GM21515 (cell line): Measurements from ENCODE around the gene TRPV2.
A peak's percentile ranks its signal among the peaks of the same experiment; 100 is the strongest.
"Not testable (repeated sequence)": the region's sequence is repeated elsewhere in the genome, so short reads cannot be mapped to it uniquely, and the experiment has no call there.

Source experiments
- ATAC-seq: cut with Tn5 transposase; IDR thresholded peaks from one replicate; pipeline ENCODE4 v1.9.1; 2021; ENCODE audit not compliant: unreplicated experiment

TRPV2 gene, protein sequence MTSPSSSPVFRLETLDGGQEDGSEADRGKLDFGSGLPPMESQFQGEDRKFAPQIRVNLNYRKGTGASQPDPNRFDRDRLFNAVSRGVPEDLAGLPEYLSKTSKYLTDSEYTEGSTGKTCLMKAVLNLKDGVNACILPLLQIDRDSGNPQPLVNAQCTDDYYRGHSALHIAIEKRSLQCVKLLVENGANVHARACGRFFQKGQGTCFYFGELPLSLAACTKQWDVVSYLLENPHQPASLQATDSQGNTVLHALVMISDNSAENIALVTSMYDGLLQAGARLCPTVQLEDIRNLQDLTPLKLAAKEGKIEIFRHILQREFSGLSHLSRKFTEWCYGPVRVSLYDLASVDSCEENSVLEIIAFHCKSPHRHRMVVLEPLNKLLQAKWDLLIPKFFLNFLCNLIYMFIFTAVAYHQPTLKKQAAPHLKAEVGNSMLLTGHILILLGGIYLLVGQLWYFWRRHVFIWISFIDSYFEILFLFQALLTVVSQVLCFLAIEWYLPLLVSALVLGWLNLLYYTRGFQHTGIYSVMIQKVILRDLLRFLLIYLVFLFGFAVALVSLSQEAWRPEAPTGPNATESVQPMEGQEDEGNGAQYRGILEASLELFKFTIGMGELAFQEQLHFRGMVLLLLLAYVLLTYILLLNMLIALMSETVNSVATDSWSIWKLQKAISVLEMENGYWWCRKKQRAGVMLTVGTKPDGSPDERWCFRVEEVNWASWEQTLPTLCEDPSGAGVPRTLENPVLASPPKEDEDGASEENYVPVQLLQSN

DNA sequence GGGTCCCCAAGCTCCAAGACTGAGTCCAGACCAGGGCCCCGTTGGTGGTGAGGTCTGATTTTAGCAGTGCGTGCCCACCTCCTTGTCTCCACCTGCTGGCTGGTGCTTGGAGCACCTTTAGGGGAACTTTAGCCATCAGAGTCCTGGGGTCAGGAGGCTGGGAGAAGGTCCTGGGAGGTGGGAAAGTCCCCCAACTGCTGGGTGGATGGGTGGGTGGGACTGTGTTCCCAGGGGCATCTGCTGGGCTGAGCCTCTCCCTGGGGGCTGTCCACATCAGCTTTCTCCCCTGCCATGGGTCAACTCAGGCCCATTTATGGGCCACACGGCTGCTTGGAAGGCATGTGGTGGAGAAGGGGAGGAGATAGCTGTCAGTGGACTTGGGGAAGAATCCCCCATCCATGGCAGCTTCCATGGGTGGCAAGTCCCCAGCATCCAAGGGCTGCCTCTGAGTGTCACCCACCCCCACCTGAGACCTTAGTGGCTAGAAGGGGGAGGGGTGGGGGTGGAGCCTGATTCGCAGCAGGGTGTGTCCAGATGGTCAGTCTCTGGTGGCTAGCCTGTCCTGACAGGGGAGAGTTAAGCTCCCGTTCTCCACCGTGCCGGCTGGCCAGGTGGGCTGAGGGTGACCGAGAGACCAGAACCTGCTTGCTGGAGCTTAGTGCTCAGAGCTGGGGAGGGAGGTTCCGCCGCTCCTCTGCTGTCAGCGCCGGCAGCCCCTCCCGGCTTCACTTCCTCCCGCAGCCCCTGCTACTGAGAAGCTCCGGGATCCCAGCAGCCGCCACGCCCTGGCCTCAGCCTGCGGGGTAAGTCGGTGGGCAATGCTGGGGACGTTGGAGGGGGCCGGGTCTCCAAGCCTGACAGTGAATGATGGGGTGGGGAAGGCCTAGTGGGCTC lies at the start of gene TRPV2:
Gene TRPV2, plus strand, starts transcription at position 541 of the 894 bp plus-strand sequence. CDS start 2,098 bp downstream, outside the sequence.
- no peak for ATAC-seq

DNA sequence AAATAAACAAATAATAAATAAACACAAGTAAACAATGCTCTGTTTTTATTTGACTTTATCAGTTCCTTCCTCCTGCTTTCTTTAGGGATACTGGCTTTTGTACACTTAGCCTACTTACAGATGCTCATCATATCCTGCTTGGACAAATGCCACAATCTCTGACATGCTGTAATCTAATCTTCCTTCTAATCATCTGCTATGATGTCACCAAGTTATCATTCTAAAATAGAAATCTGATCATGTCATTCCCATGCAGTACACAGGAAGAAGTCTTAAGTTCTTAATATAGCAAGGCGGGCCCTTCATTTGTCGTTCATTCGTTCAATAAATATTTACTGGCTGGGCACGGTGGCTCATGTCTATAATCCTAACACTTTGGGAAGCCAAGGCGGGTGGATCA lies 43.6 kb upstream of the TRPV2 start:
- ATAC-seq = no peak

DNA sequence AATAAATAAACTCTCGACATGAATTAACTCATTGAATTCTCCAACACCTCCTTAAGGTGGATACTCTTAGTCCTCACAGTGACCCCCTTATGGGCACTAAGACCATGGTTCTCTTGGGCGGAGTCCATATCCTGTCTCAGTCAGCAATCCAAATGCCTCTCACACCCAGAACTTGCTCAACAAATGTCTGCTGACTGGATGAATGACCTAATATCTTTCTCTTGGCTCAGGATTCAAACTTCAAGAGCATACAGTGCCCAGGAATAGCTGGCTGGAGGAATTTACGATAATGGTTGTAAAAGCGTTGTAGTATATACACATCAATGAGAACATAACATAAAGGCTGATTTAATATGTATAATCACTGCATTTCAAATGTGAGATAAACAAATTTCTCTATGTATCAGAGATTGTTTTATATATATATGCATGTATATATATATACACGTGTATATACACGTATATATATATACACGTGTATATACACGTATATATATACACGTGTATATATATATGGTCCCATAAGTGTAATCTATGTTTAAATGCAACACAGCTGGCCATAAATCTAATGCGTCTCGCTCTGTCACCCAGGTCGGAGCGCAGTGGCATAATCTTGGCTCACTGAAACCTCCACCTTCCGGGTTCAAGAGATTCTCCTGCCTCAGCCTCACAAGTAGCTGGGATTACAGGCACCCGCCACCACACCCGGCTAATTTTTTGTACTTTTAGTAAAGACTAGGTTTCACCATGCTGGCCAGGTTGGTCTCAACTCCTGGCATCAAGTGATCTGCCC lies 41.0 kb upstream of the TRPV2 start:
- no peak for ATAC-seq

DNA sequence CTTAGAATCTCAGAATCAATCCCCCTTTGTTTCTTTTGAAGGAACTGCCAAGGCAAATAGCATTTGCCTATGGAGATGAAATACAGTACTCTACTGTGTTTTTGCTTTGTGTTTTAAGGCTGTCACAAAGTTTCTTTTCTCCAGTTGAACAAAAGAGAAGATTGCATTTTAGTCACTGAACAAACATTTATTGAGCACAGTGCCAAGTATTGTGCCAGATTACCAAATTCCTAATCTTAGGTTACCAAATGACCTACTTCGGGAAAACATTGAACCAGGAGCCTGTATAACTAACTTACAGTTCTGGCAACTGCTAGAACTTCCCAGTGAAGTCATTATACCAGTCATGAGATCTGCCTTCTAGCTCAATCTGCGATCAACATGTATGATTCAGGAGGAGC lies 37.4 kb upstream of the TRPV2 start:
- ATAC-seq = no peak

DNA sequence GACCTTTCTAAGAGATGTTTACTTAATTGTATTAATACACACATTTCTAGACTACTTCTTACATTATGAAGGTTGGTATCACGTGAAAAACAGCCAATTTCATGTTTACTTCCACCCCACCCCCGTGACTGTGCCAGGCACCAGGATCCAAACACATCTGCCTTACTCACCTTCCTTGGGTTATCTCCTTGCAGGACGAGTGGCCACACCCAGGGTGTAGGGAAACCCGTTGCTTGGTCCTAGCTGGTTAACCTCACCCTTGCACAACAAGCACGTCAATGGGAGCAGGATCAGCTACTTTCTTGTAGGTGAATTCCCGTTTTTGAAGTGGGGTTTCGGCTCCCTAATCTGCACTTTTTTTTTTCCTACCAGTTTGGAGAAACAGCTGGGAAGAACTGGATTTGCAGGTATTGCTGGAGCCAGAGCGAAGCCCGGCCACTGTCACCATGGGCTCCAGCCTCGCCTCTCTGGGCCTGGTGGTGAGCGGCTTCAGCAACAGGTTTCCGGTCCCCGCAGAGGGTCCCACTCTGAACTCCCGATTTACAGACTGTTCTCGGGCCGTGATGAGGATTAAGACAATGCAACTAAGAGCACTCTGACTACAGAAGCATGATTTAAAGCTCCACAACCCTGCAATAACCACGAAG lies 36.6 kb upstream of the TRPV2 start:
- no peak for ATAC-seq

DNA sequence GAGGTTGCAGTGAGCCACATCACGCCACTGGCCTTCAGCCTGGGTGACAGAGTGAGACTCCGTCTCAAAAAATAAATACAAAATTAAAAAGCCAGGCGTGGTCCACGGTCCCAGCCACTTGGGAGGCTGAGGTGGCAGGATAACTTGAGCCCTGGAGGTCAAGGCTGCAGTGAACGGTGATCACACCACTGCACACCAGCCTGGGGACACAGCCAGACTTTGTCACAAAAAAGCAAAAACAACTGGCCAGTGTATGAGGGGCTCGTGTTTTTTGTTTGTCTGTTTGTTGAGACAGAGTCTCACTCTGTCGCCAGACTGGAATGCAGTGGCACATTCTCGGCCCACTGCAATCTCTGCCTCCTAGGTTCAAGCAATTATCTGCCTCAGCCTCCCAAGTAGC lies 35.7 kb upstream of the TRPV2 start:
- no peak for ATAC-seq

DNA sequence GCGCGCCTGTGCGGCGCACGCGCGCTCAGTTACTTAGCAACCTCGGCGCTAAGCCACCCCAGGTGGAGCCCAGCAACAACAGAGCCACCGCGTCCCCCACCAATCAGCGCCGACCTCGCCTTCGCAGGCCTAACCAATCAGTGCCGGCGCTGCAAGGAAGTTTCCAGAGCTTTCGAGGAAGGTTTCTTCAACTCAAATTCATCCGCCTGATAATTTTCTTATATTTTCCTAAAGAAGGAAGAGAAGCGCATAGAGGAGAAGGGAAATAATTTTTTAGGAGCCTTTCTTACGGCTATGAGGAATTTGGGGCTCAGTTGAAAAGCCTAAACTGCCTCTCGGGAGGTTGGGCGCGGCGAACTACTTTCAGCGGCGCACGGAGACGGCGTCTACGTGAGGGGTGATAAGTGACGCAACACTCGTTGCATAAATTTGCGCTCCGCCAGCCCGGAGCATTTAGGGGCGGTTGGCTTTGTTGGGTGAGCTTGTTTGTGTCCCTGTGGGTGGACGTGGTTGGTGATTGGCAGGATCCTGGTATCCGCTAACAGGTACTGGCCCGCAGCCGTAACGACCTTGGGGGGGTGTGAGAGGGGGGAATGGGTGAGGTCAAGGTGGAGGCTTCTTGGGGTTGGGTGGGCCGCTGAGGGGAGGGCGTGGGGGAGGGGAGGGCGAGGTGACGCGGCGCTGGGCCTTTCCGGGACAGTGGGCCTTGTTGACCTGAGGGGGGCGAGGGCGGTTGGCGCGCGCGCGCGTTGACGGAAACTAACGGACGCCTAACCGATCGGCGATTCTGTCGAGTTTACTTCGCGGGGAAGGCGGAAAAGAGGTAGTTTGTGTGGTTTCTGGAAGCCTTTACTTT lies 34.5 kb upstream of the TRPV2 start, which contains the start of gene UBB:
Gene UBB, plus strand, starts transcription at position 452 of the 856 bp plus-strand sequence. CDS start 817 bp downstream, outside the sequence.
- ATAC-seq = peak; percentile 92

DNA sequence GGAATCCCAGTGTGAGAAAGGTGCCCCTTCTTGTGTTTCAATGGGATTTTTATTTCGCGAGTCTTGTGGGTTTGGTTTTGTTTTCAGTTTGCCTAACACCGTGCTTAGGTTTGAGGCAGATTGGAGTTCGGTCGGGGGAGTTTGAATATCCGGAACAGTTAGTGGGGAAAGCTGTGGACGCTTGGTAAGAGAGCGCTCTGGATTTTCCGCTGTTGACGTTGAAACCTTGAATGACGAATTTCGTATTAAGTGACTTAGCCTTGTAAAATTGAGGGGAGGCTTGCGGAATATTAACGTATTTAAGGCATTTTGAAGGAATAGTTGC lies 33.9 kb upstream of the TRPV2 start:
- peak; percentile 4 for ATAC-seq

DNA sequence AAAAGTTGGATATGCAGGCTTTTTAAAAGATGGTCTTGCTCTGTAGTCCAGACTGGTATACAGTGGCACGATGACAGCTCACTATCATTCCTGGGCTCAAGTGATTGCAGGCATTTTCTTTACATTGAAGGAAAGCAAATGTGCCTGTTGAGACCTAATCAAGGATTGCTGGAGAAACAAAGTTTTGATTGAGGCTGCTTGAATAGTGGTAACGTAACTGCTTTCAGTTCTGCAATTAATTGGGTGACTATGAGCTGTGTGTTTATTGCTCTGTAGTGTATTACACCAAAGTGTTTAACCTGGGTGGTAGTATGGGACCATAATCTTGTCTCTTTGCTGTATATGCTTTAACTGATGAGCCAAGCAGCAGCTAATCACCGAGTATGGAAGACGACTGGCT lies 32.2 kb upstream of the TRPV2 start:
- no peak for ATAC-seq

DNA sequence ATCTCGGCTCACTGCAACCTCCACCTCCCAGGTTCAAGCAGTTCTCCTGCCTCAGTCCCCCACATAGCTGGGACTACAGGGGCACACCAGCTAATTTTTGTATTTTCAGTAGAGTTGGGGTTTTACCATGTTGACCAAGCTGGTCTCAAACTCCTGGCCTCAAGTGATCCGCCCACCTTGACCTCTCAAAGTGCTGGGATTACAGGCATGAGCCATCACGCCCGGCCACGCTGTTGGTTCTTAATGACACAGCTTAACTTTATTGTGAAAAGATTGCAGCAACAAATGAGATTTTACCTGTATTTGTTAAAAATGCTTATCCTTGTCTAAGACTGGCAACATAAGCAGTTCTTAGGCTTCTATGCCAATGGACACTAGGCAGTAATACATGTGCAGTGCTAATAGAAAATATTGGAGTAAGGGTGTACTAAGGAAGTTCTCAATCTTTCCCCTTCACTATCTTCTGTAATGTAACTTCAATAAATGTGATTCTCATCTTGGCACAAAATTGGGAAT lies 31.5 kb upstream of the TRPV2 start:
- ATAC-seq = no peak

DNA sequence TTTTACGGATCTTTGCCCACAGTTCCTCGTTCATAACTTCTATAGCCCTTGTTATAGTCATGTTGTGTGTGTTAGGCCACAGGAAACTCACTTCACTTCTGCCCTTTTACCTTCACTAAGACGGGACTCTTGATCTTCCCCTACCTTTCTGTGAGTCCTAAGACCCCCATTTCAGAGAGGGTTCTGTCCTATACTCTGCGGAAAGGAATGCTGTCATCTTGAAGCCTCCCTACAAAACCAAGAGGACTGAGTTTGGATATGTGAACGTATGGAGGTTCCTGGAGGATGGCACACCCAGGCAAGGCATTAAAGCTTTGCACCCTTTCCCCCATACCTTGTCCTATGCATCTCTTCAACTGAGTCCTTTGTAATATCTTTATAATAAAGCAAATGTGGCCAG lies 30.8 kb upstream of the TRPV2 start:
- no peak for ATAC-seq

DNA sequence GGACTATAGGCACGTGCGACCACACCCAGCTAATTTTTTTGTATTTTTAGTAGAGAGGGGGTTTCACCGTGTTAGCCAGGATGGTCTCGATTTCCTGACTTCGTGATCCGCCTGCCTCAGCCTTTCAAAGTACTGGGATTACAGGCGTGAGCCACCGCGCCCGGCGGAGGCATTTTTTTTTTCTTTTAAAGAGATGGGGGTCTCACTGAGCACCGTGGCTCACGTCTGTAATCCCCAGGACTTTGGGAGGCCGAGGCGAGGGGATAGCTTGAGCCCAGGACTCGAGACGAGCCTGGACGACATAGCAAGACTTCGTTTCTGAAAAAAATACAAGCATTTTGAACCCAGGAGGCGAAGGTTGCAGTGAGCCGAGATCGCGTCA lies 29.3 kb upstream of the TRPV2 start:
- ATAC-seq = not testable (repeated sequence)

DNA sequence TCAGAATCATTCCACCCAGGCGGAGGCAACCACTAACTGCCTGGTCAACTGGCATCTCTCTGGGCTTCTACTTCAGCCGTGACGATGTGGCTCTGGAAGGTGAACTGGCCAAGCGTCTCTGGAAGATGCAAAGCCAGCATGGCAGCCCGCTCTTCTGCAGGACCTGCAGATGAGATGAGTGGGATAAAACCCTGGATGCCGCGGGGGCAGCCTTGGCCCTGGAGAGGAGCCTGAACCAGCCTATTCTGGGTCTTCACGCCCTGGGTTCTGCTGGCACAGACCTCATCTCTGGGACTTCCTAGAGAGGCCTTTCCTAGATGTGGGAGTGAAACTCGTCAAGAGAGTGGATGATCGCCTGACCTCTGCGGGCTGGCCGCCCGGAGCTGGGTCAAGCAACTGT lies 23.9 kb upstream of the TRPV2 start:
- no peak for ATAC-seq

DNA sequence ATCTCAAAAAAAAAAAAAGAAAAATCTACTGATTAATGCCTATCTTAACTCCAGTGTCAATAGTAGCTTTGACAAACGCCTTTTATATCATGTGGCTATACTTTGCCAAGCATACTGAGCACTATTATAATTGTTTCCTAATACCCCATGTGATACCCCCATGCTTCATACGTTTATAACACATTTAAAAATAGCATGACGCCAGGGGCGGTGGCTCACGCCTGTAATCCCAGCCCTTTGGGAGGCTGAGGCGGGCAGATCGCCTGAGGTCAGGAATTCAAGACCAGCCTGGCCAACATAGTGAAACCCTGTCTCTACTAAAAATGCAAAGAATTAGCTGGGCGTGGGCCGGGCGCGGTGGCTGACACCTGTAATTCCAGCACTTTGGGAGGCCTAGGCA lies 22.9 kb upstream of the TRPV2 start:
- ATAC-seq = not testable (repeated sequence)

DNA sequence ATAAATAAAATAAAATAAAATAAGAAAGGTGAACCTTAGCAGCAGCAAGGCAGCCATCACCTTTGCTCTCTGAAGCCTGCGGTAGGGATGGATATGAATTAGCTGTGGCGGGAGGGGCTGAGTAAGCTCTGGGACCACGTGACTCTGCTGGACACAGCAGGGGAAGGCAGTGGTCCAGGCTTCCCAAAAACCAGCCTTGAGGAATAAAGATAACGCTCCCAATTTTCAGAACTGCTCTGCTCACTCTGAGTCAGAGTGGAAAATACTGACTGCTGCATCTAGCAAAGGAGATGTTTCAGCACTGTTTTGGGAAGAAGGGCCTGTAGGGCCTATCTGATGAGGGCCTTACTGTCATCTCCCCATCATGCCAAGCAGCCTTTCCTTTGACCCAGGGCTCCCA lies 19.5 kb upstream of the TRPV2 start:
- ATAC-seq = not testable (repeated sequence)

DNA sequence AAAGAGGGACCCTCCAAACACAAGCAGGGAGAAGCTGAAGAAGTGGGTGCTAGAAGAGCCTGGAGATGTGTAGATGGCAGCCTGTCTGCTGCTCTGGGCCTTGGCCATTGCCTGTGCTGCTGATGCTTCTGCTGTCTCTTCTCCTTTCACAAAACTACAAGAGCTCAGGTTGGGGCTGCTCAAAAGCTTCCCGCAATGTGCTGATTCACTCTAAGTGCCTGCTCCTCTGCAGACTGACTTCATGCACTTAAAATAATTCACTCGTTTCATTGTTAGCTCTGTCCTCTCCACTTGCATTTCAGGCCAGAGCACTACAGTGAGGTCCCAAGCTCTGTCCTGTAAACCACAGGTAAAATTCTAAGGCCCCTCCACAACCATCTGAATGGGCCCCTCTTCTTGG lies 18.7 kb upstream of the TRPV2 start:
- not testable (repeated sequence) for ATAC-seq

DNA sequence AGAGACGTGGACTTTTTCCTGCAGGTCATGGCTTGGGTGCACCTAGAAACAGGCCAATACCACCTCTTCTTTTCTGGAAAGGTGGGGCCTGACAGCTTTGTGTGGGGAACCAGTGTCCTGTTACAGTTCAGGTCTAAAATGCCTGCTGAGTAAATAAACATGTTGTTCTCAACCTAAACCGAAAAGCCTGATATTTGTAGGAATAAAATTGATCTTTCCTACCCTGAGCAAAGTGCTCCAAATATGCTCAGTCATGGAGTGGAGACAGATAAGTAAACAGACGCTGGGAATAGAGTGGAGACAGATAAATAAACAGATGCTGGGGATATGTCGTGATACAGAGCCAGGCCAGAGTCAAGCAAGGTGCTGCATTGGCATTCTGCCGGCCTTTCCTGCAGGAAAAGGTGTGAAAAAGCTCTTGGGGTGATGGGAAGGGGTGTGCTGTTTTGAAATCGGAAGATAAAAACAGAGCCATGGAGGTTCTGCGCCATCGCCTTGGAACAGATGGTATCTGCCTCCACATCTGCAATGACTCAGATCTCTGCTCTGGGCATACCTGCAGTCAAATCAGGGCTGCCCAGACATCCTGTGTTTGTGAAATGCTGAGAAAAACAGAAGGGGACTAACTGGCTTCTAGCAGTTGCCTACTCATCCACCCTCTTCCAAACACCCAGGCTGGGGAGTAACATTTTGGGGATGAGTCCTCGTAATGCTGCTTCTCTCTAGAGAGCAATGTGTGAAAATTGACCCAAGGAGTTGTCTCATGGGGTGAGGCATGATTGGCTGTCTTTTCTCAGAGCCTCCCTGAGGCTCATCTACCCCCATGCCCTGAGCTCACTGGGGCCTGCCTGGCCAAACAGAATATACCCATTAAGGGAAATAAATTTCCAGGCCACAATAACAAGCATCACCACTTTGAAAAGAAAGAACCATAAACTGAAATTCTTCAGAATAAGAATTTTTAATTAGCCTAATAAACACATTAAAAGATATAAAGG lies 16.8 kb upstream of the TRPV2 start:
- peak; percentile 49 for ATAC-seq

DNA sequence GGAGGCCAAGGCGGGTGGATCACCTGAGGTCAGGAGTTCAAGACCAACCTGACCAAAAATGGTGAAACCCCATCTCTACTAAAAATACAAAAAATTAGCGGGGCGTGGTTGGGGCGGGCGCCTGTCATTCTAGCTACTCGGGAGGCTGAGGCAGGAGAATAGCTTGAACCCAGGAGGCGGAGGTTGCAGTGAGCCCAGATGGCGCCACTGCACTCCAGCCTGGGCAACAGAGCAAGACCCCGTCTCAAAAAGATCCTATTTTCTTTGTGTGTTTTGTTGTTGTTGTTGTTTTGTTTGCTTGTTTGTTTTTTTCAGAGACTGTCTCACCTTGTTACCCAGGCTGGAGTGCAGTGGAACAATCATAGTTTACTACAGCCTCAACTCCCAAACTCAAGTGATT lies 11.5 kb upstream of the TRPV2 start:
- ATAC-seq = not testable (repeated sequence)
